Urinary bladder (tissue), 4 donors: Measurements from ENCODE around the gene PRKACB. TPM values are rescaled to one million over a fixed set of nuclear protein-coding genes. Genes with fewer than 3 reads are reported as not detected.
"Not testable (repeated sequence)": the region's sequence is repeated elsewhere in the genome, so short reads cannot be mapped to it uniquely, and the experiment has no call there.

ENCODE experiments used
- DNase-seq: peaks from one replicate; pipeline ENCODE4 v3.0.0-alpha.2; 2015; ENCODE audit errors: extremely low spot score
- H3K27ac ChIP-seq: one replicate; pipeline ENCODE4 v1.5.1; 2013; ENCODE audit warnings: low read depth, mild to moderate bottlenecking, moderate library complexity
- H3K36me3 ChIP-seq: one replicate; pipeline ENCODE4 v1.6.1; 2013; ENCODE audit warnings: mild to moderate bottlenecking, moderate library complexity; ENCODE audit not compliant: insufficient read depth
- H3K4me1 ChIP-seq: one replicate; pipeline ENCODE4 v1.6.1; 2013; ENCODE audit warnings: mild to moderate bottlenecking, moderate library complexity; ENCODE audit not compliant: insufficient read depth
- H3K4me3 ChIP-seq: one replicate; pipeline ENCODE4 v1.5.1; 2013; ENCODE audit warnings: low read depth, low read length
- WGBS: extraction: QIAGEN DNeasy Blood & Tissue Kit; methylation state at CpG from one replicate; pipeline ENCODE4 v1.1.7; 2013; 5-methylcytosine and 5-hydroxymethylcytosine counted together
- polyA plus RNA-seq: library from polyadenylated mRNA; stranded (reverse); fragments of 200-250 nt; gene quantifications from one replicate; pipeline ENCODE4 v1.2.3, GENCODE V29; 2013
- small RNA-seq: library from RNA; depleted of rRNA; stranded (forward); fragments of <200 nt; gene quantifications from one replicate; pipeline ENCODE3, GENCODE V24; 2014
- total RNA-seq: library from RNA; depleted of rRNA; stranded (reverse); fragments of >200 nt; gene quantifications from one replicate; pipeline ENCODE4 v1.2.3, GENCODE V29; 2014
- donor health status: healthy with polysubstance abuse.
- donor health status: healthy.

The PRKACB gene
- total and polyA plus RNA-seq, 2 donors = 33.5 to 107 TPM

- DNase-seq = no peak
These were observed 128.3 kb downstream of the PRKACB start for GRCh38 chr1:84272401-84272800.

GRCh38 chr1:84277343-84278059 lies 133.4 kb downstream of the PRKACB start:
- 98% methylated on average over 1 of the region's 1 CpG for WGBS
- Histone ChIP-seq H3K4me1 (no peaks in the 10 kb centered on the region), H3K36me3 (no peaks in the 10 kb centered on the region), H3K27ac (no peak overlapping the region), H3K4me3 (no peak overlapping the region)
- no peak for DNase-seq

More at GRCh38 chr1:84272401-84272800, 128.3 kb downstream of the PRKACB start:
- H3K36me3 ChIP-seq = no peaks in the 10 kb centered on the region
- H3K27ac ChIP-seq = no peak overlapping the region
- H3K4me3 ChIP-seq = no peak overlapping the region
- 80% methylated on average over 1 of the region's 1 CpG for whole genome bisulfite sequencing
- H3K4me1 ChIP-seq = no peaks in the 10 kb centered on the region

GRCh38 chr1:84278905-84279304 lies 134.8 kb downstream of the PRKACB start:
- H3K36me3 ChIP-seq = no peaks in the 10 kb centered on the region
- WGBS = 52% methylated on average over 7 of the region's 7 CpGs

GRCh38 chr1:84280912-84281311 lies 136.8 kb downstream of the PRKACB start:
- H3K36me3 ChIP-seq = no peaks in the 10 kb centered on the region
- no peak overlapping the region for H3K4me3 ChIP-seq

More at GRCh38 chr1:84278905-84279304, 134.8 kb downstream of the PRKACB start:
- H3K4me1 ChIP-seq = no peaks in the 10 kb centered on the region
- DNase-seq = no peak
- no peak overlapping the region for H3K27ac ChIP-seq
- H3K4me3 ChIP-seq = no peak overlapping the region

GRCh38 chr1:84282780-84283333 lies 138.8 kb downstream of the PRKACB start:
- no peaks in the 10 kb centered on the region for H3K4me1 ChIP-seq
- 98% methylated on average over 1 of the region's 1 CpG for WGBS
- no peaks in the 10 kb centered on the region for H3K36me3 ChIP-seq
- no peak overlapping the region for H3K4me3 ChIP-seq
- no peak for DNase-seq
- no peak overlapping the region for H3K27ac ChIP-seq

More at GRCh38 chr1:84280912-84281311, 136.8 kb downstream of the PRKACB start:
- no peaks in the 10 kb centered on the region for H3K4me1 ChIP-seq
- DNase-seq = no peak
- no peak overlapping the region for H3K27ac ChIP-seq

GRCh38 chr1:84283381-84283780 lies 139.3 kb downstream of the PRKACB start:
- no peak for DNase-seq
- Histone ChIP-seq H3K4me1 (no peaks in the 10 kb centered on the region), H3K36me3 (no peaks in the 10 kb centered on the region), H3K27ac (no peak overlapping the region), H3K4me3 (no peak overlapping the region)
- WGBS = 65% methylated on average over 1 of the region's 1 CpG

- Histone ChIP-seq H3K4me1 (no peaks in the 10 kb centered on the region), H3K36me3 (no peaks in the 10 kb centered on the region), H3K27ac (no peak overlapping the region), H3K4me3 (no peak overlapping the region)
- 91% methylated on average over 1 of the region's 1 CpG for WGBS
- DNase-seq = no peak
These were observed 142.0 kb downstream of the PRKACB start for GRCh38 chr1:84286071-84286470.

- not testable (repeated sequence) for H3K36me3 ChIP-seq, H3K4me3 ChIP-seq, DNase-seq, H3K27ac ChIP-seq, H3K4me1 ChIP-seq
- 54% methylated on average over 3 of the region's 3 CpGs for WGBS
These were observed 143.3 kb downstream of the PRKACB start for GRCh38 chr1:84287389-84287788.

Small RNA genes lying within 50 kb of the gene (small RNA-seq; reads per million reads assigned to genes)
- gene AL450063.1 (not detected), gene RF00410 (not detected)

Other genes with a start within 250 kb of the PRKACB start
- 58.5 TPM for gene TTLL7, start 145.1 kb upstream of the PRKACB start, total RNA-seq
- 11.4 TPM for gene TTLL7, start 145.1 kb upstream of the PRKACB start, polyA plus RNA-seq
- gene SAMD13, start 157.4 kb downstream of the PRKACB start, total RNA-seq = 8.1 TPM
- gene SAMD13, start 157.4 kb downstream of the PRKACB start, polyA plus RNA-seq = 1.2 TPM